OCI-LY7 (cell line): Measurements from ENCODE around the gene PIP4K2A. TPM values are rescaled to one million over a fixed set of nuclear protein-coding genes. Genes with fewer than 3 reads are reported as not detected.

Experiments
- BruUV-seq: library from RNA; stranded (reverse); fragments of 400-500 nt; replicated peaks from 2 replicates; lab custom pipeline; 2021; lab: Mats Ljungman, UMichigan
- CTCF ChIA-PET: fragments of 300-600 bp; sonication (Branson Sonifier 250); formaldehyde crosslinking; loops from one replicate; lab custom pipeline; 2022; ENCODE audit warnings: antibody characterized with exemption; ENCODE audit not compliant: unreplicated experiment; lab: Charles Lee
- POLR2A ChIA-PET: fragments of 300-600 bp; sonication (Branson Sonifier 250); formaldehyde crosslinking; loops from one replicate; lab custom pipeline; 2022; ENCODE audit warnings: antibody characterized with exemption; lab: Charles Lee
- DNase-seq: peaks from one replicate; pipeline ENCODE4 v3.0.0-alpha.2; 2015; ENCODE audit warnings: low spot score
- H2AFZ ChIP-seq: fragments of 200-600 bp; sonication (generic), shearing (Covaris generic); 2 replicates; pipeline ENCODE4 v1.6.1; 2014; ENCODE audit warnings: mild to moderate bottlenecking, antibody characterized with exemption, low read length, moderate library complexity
- H3K27ac ChIP-seq: fragments of 200-600 bp; sonication (generic); 2 replicates; pipeline ENCODE4 v1.5.1; 2014; ENCODE audit warnings: mixed run types, low read depth, mild to moderate bottlenecking, moderate library complexity, low read length, inconsistent platforms; ENCODE audit not compliant: poor library complexity, severe bottlenecking
- H3K36me3 ChIP-seq: fragments of 200-600 bp; sonication (generic); 2 replicates; pipeline ENCODE4 v1.6.1; 2014; ENCODE audit warnings: mild to moderate bottlenecking, antibody characterized with exemption, low read length, moderate library complexity, mixed read lengths; ENCODE audit not compliant: insufficient read depth
- H3K4me1 ChIP-seq: fragments of 200-600 bp; sonication (generic); 2 replicates; pipeline ENCODE4 v1.5.1; 2014; ENCODE audit warnings: mild to moderate bottlenecking, low read length; ENCODE audit not compliant: insufficient read depth, poor library complexity, severe bottlenecking
- H3K4me2 ChIP-seq: fragments of 200-600 bp; sonication (generic); 2 replicates; pipeline ENCODE4 v1.6.1; 2014; ENCODE audit warnings: mild to moderate bottlenecking, low read length
- H3K4me3 ChIP-seq: fragments of 200-600 bp; sonication (generic); 2 replicates; pipeline ENCODE4 v1.5.1; 2014; ENCODE audit warnings: mild to moderate bottlenecking, low read depth, low read length; ENCODE audit not compliant: poor library complexity, severe bottlenecking
- H3K79me2 ChIP-seq: fragments of 200-600 bp; sonication (generic); 2 replicates; pipeline ENCODE4 v1.6.1; 2016; ENCODE audit warnings: low read depth, mild to moderate bottlenecking, low read length, moderate library complexity, mixed read lengths; ENCODE audit not compliant: insufficient read depth
- H3K9me2 ChIP-seq: fragments of 200-600 bp; sonication (generic); 2 replicates; pipeline ENCODE4 v1.6.1; 2016; ENCODE audit warnings: mild to moderate bottlenecking, low read length, mixed read lengths; ENCODE audit not compliant: insufficient read depth
- H3K9me3 ChIP-seq: fragments of 200-600 bp; sonication (generic); 2 replicates; pipeline ENCODE4 v1.6.1; 2014; ENCODE audit warnings: mild to moderate bottlenecking, mixed run types, low read length, mixed read lengths
- H4K20me1 ChIP-seq: fragments of 200-600 bp; sonication (generic); 2 replicates; pipeline ENCODE4 v1.6.1; 2014; ENCODE audit warnings: mild to moderate bottlenecking, antibody characterized with exemption, low read length, moderate library complexity, mixed read lengths; ENCODE audit not compliant: insufficient read depth
- EZH2phosphoT487 ChIP-seq: fragments of 200-600 bp; sonication (generic); IDR thresholded peaks from 2 replicates; pipeline ENCODE4 v1.6.1; 2018; ENCODE audit warnings: low read depth, borderline replicate concordance, mild to moderate bottlenecking, mixed run types, antibody characterized with exemption, low read length, moderate library complexity, mixed read lengths
- intact Hi-C: fragments of 100-400 bp; cut with micrococcal nuclease; formaldehyde crosslinking; loops from one replicate; pipeline ENCODE4 v1.10.0; 2022; ENCODE audit not compliant: unreplicated experiment
- total RNA-seq, 2 experiments: library from RNA; depleted of rRNA in 1 of 2; stranded (reverse); fragments of >200 nt in 1 of 2; shearing (Covaris generic) in 1 of 2; gene quantifications; 2 replicates each; pipeline ENCODE4 v1.2.3, GENCODE V29; 2014 to 2022
- TF ChIP-seq, protein P1 (sequence below): fragments of 200-600 bp; sonication (generic); conservative IDR thresholded peaks from 2 replicates; pipeline ENCODE4 v1.5.1; 2014; ENCODE audit warnings: mild to moderate bottlenecking, antibody characterized with exemption, low read length, moderate library complexity, mixed read lengths

PIP4K2A gene
- total RNA-seq, 2 experiments from 2014 or later = 32.5 to 42.6 TPM

DNA sequence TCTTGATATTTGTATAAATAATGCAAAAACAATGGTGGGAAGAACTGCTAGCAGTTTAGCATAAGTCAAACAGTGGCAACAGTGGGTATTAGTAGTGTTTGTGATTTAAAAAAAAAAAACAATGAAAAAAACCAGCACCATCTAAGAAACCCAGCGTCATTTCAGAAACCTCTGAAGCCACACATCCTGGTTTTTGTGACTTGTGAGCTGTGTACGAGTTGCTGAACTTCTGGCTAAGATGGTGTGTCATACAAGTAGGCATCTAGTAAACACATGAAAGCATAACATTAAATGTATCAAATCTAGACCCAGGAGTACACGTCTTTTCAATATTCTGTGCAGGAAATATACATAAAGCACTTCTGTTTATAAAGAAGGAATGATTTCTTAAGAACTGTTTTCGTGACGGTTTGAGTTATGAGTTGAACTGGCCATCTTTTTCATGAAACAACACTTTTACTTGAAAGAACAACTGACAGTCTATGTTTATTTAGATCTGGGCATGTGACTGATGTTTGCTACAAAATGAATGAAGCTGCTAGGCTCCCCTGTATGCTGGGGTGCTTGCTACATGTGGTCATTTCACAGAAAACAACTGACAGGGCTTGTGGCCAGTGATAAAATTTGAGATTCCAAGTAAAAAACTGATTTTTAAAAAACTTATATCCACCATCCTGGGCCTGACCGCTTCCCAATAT is 143.5 kb downstream of the PIP4K2A start:
- peaks cover 25% of the 10 kb centered on the region; the same call in 1 of the 2 replicates for H3K36me3 ChIP-seq
- no peaks in the 10 kb centered on the region for H4K20me1 ChIP-seq
- intact Hi-C loops = loop anchor here (10.0 kb wide), 1 partner anchor 494 kb away; no protein-coding TSS in a partner anchor
- no peak overlapping the region for H3K4me3 ChIP-seq
- BruUV-seq = TSS peak; percentile 22
- ChIA-PET CTCF (no interaction called here), POLR2A (no interaction called here)
- no peak for TF ChIP-seq EZH2phosphoT487
- TF ChIP-seq, protein P1, sequence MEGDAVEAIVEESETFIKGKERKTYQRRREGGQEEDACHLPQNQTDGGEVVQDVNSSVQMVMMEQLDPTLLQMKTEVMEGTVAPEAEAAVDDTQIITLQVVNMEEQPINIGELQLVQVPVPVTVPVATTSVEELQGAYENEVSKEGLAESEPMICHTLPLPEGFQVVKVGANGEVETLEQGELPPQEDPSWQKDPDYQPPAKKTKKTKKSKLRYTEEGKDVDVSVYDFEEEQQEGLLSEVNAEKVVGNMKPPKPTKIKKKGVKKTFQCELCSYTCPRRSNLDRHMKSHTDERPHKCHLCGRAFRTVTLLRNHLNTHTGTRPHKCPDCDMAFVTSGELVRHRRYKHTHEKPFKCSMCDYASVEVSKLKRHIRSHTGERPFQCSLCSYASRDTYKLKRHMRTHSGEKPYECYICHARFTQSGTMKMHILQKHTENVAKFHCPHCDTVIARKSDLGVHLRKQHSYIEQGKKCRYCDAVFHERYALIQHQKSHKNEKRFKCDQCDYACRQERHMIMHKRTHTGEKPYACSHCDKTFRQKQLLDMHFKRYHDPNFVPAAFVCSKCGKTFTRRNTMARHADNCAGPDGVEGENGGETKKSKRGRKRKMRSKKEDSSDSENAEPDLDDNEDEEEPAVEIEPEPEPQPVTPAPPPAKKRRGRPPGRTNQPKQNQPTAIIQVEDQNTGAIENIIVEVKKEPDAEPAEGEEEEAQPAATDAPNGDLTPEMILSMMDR = no peak
- no peak overlapping the region for H2AFZ ChIP-seq
- no peaks in the 10 kb centered on the region for H3K9me3 ChIP-seq
- no peak overlapping the region for H3K4me2 ChIP-seq
- H3K27ac ChIP-seq = no peak overlapping the region
- H3K79me2 ChIP-seq = no peaks in the 10 kb centered on the region
- no peaks in the 10 kb centered on the region for H3K9me2 ChIP-seq
- no peak for DNase-seq
- H3K4me1 ChIP-seq = no peaks in the 10 kb centered on the region

DNA sequence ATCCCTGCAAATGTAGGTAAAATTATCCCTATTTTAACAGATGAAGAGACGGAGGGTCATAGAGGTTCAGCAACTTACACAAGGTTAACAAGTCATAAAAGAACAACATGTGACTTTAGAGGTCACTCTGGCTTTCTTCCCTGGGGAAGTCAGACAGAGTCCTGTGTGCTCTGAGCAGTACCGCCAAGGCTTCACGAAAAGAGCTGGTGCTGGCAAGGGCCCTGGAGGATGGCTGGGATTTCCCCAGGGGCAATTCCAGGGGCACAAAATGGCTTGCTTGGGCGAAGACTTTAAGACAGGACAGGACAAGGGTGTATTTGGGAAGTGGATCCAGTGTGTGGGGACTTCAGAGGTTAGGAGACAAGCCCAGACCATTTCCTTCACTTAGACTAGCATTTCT is 144.1 kb downstream of the PIP4K2A start:
- no peak for DNase-seq
- BruUV-seq = no TSS peak
- H3K4me1 ChIP-seq = no peaks in the 10 kb centered on the region

More for the DNA sequence above, 144.1 kb downstream of the PIP4K2A start:
- ChIA-PET CTCF (no interaction called here), POLR2A (no interaction called here)
- peaks cover 25% of the 10 kb centered on the region; the same call in 1 of the 2 replicates for H3K36me3 ChIP-seq
- no peaks in the 10 kb centered on the region for H3K9me3 ChIP-seq
- H3K4me3 ChIP-seq = no peak overlapping the region
- no peak overlapping the region for H3K27ac ChIP-seq
- intact Hi-C loops = loop anchor here (10.0 kb wide), 1 partner anchor 495 kb away; no protein-coding TSS in a partner anchor
- no peaks in the 10 kb centered on the region for H3K9me2 ChIP-seq
- TF ChIP-seq EZH2phosphoT487 = no peak
- TF ChIP-seq, protein P1 = no peak
- no peaks in the 10 kb centered on the region for H4K20me1 ChIP-seq
- H2AFZ ChIP-seq = no peak overlapping the region
- H3K4me2 ChIP-seq = no peak overlapping the region
- H3K79me2 ChIP-seq = no peaks in the 10 kb centered on the region
